ENCODE measurements around the gene BBS2.

BBS2 gene

GRCh38 chr16:56547949-56548567, 28.2 kb upstream of the BBS2 start:
- no peak overlapping the region for H3K4me3 ChIP-seq
- TF ChIP-seq, protein P1, sequence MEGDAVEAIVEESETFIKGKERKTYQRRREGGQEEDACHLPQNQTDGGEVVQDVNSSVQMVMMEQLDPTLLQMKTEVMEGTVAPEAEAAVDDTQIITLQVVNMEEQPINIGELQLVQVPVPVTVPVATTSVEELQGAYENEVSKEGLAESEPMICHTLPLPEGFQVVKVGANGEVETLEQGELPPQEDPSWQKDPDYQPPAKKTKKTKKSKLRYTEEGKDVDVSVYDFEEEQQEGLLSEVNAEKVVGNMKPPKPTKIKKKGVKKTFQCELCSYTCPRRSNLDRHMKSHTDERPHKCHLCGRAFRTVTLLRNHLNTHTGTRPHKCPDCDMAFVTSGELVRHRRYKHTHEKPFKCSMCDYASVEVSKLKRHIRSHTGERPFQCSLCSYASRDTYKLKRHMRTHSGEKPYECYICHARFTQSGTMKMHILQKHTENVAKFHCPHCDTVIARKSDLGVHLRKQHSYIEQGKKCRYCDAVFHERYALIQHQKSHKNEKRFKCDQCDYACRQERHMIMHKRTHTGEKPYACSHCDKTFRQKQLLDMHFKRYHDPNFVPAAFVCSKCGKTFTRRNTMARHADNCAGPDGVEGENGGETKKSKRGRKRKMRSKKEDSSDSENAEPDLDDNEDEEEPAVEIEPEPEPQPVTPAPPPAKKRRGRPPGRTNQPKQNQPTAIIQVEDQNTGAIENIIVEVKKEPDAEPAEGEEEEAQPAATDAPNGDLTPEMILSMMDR (IDR thresholded peaks at IDR 0.05) = no peak

DNA sequence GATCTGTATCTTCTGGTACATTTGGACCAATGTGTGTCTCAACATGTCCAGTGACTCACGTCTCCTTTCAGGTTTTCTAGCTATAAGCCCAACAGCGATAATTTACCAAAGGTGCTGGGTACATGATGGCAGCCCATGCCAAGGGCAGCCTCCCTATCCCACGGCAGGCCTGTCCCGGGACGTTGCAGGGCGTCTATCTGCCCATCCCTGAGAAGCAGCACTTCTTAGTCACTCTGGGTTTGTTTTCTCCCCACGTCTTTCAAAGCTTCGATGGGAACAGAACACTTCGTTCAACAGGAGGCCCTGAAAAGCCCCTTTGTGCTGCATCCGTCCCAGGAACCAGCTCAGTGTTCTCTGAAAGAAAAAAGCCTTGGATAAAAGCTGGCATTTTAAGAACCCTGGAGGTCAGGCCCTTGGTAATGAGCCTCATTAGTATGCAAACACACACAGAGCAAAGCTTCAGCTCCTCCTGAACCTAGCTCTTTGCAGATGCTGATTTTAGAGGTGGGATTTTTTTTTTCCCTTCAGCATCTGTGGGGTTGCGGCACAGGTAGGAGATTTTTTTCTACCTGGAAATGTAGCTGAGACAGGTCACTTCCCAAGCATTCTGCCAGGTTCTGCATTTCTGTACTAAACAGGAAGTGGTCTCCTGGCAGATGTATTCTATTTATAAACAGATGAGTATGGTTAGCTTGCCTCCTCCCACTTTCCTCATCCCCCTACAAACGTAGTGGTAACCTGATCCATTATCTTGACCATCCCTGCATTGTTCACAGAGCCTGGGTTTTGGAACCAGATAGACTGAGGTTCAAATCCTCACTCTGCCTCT, 27.5 kb upstream of the BBS2 start:
- H3K4me3 ChIP-seq = no peak overlapping the region
- TF ChIP-seq, protein P1 (IDR thresholded peaks at IDR 0.05) = no peak
- no peaks in the 10 kb centered on the region for H3K9me3 ChIP-seq
- no peak overlapping the region for H3K27ac ChIP-seq
- no peak for DNase-seq
- H3K36me3 ChIP-seq = no peaks in the 10 kb centered on the region
- intact Hi-C loops (cut with DNase I; ENCODE audit: low total_unique reads) = no loop called here
- H3K27me3 ChIP-seq = peaks cover 0 to 23% of the 10 kb centered on the region in 2 donors
- H3K4me1 ChIP-seq = peaks cover 0 to 3% (median 0%) of the 10 kb centered on the region in 4 donors

More at GRCh38 chr16:56547949-56548567, 28.2 kb upstream of the BBS2 start:
- Histone ChIP-seq H3K36me3 (no peaks in the 10 kb centered on the region), H3K27ac (no peak overlapping the region), H3K9me3 (no peaks in the 10 kb centered on the region), H3K4me1 (peaks cover 0 to 3% (median 0%) of the 10 kb centered on the region in 4 donors), H3K27me3 (peaks cover 0 to 27% of the 10 kb centered on the region in 2 donors)
- DNase-seq = no peak
- intact Hi-C loops (cut with DNase I; ENCODE audit: low total_unique reads) = no loop called here

GRCh38 chr16:56542039-56542438, 22.2 kb upstream of the BBS2 start:
- intact Hi-C loops (cut with DNase I; ENCODE audit: low total_unique reads) = no loop called here
- no peak overlapping the region for H3K27ac ChIP-seq
- H3K4me1 ChIP-seq = no peaks in the 10 kb centered on the region
- DNase-seq = no peak
- H3K36me3 ChIP-seq = no peaks in the 10 kb centered on the region
- H3K9me3 ChIP-seq = no peaks in the 10 kb centered on the region
- H3K4me3 ChIP-seq = no peak overlapping the region
- H3K27me3 ChIP-seq = peaks cover 0 to 8% of the 10 kb centered on the region in 2 donors
- TF ChIP-seq, protein P1 (IDR thresholded peaks at IDR 0.05) = no peak

- peaks cover 0 to 16% of the 10 kb centered on the region in 2 donors for H3K27me3 ChIP-seq
- H3K4me3 ChIP-seq = no peak overlapping the region
- intact Hi-C loops (cut with DNase I; ENCODE audit: low total_unique reads) = no loop called here
- TF ChIP-seq, protein P1 (IDR thresholded peaks at IDR 0.05) = no peak
- H3K9me3 ChIP-seq = no peaks in the 10 kb centered on the region
- H3K27ac ChIP-seq = no peak overlapping the region
- H3K4me1 ChIP-seq = no peaks in the 10 kb centered on the region
- DNase-seq = no peak
- H3K36me3 ChIP-seq = no peaks in the 10 kb centered on the region
Measured at GRCh38 chr16:56539656-56540055, 19.8 kb upstream of the BBS2 start.

DNA sequence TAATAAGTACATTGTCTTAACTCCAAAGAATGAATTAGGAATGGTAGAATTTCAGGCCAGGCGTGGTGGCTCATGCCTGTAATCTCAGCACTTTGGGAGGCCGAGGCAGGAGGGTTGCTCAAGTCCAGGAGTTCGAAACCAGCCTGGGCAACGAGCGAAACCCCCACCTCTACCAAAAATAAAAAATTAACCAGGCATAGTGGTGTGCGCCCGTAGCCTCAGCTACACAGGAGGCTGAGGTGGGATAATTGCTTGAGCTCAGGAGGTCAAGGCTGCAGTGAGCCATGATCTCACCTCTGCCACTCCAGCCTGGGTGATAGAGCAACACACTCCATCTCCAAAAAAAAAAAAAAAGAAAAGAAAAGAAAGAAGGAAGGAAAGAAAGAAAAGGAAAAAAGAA, 18.5 kb upstream of the BBS2 start:
- no peaks in the 10 kb centered on the region for H3K36me3 ChIP-seq
- no peak overlapping the region for H3K4me3 ChIP-seq
- no peak overlapping the region for H3K27ac ChIP-seq
- TF ChIP-seq, protein P1 (IDR thresholded peaks at IDR 0.05) = no peak
- no peaks in the 10 kb centered on the region for H3K9me3 ChIP-seq
- H3K27me3 ChIP-seq = peaks cover 0 to 17% of the 10 kb centered on the region in 2 donors
- H3K4me1 ChIP-seq = no peaks in the 10 kb centered on the region
- no peak for DNase-seq
- intact Hi-C loops (cut with DNase I; ENCODE audit: low total_unique reads) = no loop called here

Measured in tibial artery (tissue), 4 donors.